Natural killer cell (primary cell): ENCODE data around the gene PKP3. TPM values are rescaled to one million over a fixed set of nuclear protein-coding genes. Genes with fewer than 3 reads are reported as not detected.

Source experiments
- ATAC-seq, 3 donors: fragments of 150-1000 bp in 2 of 3; fragments of 200-7000 bp in 1 of 3; cut with Tn5 transposase; 1 replicate in 1 of 3; 2 replicates in 2 of 3; pipeline ENCODE4 v1.10.0; 2021; ENCODE audit warnings: mild to moderate bottlenecking in 2 of 3, moderate library complexity in 2 of 3
- DNase-seq, 2 donors: peaks; one replicate each; pipeline versions ENCODE4 v3.0.0 to v3.0.0-alpha.2; 2013 to 2021; ENCODE audit warnings: mixed read lengths in 1 of 2
- H3K27ac ChIP-seq: one replicate; pipeline ENCODE4 v1.5.1; 2013; ENCODE audit warnings: mild to moderate bottlenecking, low read length
- H3K27me3 ChIP-seq: one replicate; pipeline ENCODE4 v1.6.1; 2013; ENCODE audit warnings: low read length; ENCODE audit not compliant: control insufficient read depth, insufficient read depth
- H3K36me3 ChIP-seq: one replicate; pipeline ENCODE4 v1.6.1; 2013; ENCODE audit warnings: low read length; ENCODE audit not compliant: control insufficient read depth, insufficient read depth
- H3K4me1 ChIP-seq: one replicate; pipeline ENCODE4 v1.6.1; 2013; ENCODE audit warnings: low read length; ENCODE audit not compliant: control insufficient read depth, insufficient read depth
- H3K4me3 ChIP-seq: one replicate; pipeline ENCODE4 v1.5.1; 2013; ENCODE audit warnings: low read length
- H3K9me3 ChIP-seq: one replicate; pipeline ENCODE4 v1.6.1; 2013; ENCODE audit warnings: low read length; ENCODE audit not compliant: control insufficient read depth, insufficient read depth
- H3K27ac Mint-ChIP-seq, 2 donors: one replicate each; pipeline ENCODE4 v1.8.0; 2022; ENCODE audit warnings: mild to moderate bottlenecking in 2 of 2, mixed read lengths in 2 of 2, moderate library complexity in 1 of 2
- H3K27me3 Mint-ChIP-seq, 2 donors: one replicate each; pipeline ENCODE4 v1.8.0; 2022; ENCODE audit warnings: low read depth in 2 of 2, mixed read lengths in 2 of 2
- H3K36me3 Mint-ChIP-seq: one replicate; pipeline ENCODE4 v1.8.0; 2022; ENCODE audit warnings: mixed read lengths
- H3K4me1 Mint-ChIP-seq, 2 donors: one replicate each; pipeline ENCODE4 v1.8.0; 2022; ENCODE audit warnings: mixed read lengths in 2 of 2
- H3K4me3 Mint-ChIP-seq: one replicate; pipeline ENCODE4 v1.8.0; 2022; ENCODE audit warnings: mild to moderate bottlenecking, moderate library complexity, mixed read lengths
- H3K9me3 Mint-ChIP-seq, 2 donors: one replicate each; pipeline ENCODE4 v1.8.0; 2022; ENCODE audit warnings: mixed read lengths in 2 of 2
- WGBS: methylation state at CpG from one replicate; pipeline ENCODE4 v1.1.7; 2013; ENCODE audit warnings: missing lambda C conversion rate; ENCODE audit not compliant: insufficient coverage; 5-methylcytosine and 5-hydroxymethylcytosine counted together
- intact Hi-C: fragments of 100-400 bp; cut with micrococcal nuclease; formaldehyde crosslinking; loops from one replicate; pipeline ENCODE4 v1.14.2; 2022
- total RNA-seq, 4 donors: library from RNA; stranded (reverse); fragments of 120-200 nt in 1 of 4; gene quantifications; one replicate each; pipeline versions ENCODE4 v1.2.3 to v1.2.4, GENCODE V29; 2013 to 2022
- TF ChIP-seq, protein P1 (sequence below): fragments of 200-600 bp; IDR thresholded peaks from one replicate; pipeline ENCODE4 v1.8.0; 2022; ENCODE audit warnings: antibody characterized with exemption

The PKP3 gene
- total RNA-seq, 3 donors from 2014 or later (not counting 1 experiment from before 2014, with no cell fraction given) = 0.29 to 0.56 TPM; not detected in 1

DNA sequence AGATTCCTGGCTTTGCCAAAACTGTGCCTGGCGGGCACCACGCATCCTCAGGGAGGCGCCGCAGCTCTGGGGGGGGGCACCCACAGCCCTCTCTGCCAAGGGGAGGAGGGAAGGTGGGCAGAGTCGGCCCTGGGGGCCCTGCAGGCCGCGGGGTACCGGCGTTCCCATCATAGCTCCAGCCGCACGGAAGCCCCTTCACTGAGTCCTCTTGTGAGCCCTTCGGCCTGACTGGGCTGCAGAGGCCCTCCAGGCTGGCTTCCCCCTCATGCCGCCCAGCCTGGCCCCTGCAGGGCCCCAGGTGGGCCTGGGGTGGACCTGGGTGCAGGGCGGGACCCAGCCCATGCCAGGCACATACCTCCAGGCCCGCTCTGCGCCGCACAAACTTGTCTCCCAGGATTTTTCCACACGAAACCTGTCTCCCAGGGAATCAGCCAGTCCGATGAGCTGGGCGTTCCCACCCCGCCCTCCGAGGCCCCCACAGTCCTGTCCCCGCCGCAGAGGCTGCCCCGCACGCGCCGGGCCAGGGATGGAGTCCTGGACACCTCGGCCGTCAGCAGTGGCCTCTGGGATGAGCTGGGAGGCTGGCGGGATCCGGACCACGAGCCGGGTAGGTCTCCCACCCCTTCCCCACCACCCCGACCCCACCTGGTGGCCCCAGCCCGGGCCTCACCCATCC is 1.8 kb upstream of the PKP3 start:
- no peaks in the 10 kb centered on the region for H3K27me3 ChIP-seq
- no peaks in the 10 kb centered on the region for H3K36me3 Mint-ChIP-seq
- H3K9me3 ChIP-seq = no peaks in the 10 kb centered on the region
- peaks cover 0 to 3% of the 10 kb centered on the region in 2 donors for H3K27me3 Mint-ChIP-seq
- H3K4me1 ChIP-seq = peaks cover 25% of the 10 kb centered on the region
- TF ChIP-seq, protein P1, sequence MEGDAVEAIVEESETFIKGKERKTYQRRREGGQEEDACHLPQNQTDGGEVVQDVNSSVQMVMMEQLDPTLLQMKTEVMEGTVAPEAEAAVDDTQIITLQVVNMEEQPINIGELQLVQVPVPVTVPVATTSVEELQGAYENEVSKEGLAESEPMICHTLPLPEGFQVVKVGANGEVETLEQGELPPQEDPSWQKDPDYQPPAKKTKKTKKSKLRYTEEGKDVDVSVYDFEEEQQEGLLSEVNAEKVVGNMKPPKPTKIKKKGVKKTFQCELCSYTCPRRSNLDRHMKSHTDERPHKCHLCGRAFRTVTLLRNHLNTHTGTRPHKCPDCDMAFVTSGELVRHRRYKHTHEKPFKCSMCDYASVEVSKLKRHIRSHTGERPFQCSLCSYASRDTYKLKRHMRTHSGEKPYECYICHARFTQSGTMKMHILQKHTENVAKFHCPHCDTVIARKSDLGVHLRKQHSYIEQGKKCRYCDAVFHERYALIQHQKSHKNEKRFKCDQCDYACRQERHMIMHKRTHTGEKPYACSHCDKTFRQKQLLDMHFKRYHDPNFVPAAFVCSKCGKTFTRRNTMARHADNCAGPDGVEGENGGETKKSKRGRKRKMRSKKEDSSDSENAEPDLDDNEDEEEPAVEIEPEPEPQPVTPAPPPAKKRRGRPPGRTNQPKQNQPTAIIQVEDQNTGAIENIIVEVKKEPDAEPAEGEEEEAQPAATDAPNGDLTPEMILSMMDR = no peak
- H3K4me1 Mint-ChIP-seq = peaks cover 12 to 29% of the 10 kb centered on the region in 2 donors
- no peak overlapping the region for H3K27ac ChIP-seq
- H3K4me3 Mint-ChIP-seq = no peak overlapping the region
- H3K9me3 Mint-ChIP-seq = no peaks in the 10 kb centered on the region
- H3K4me3 ChIP-seq = no peak overlapping the region
- no peaks in the 10 kb centered on the region for H3K36me3 ChIP-seq
- ATAC-seq (no peak), DNase-seq (no peak)
- intact Hi-C loops = no loop called here
- H3K27ac Mint-ChIP-seq = no peak overlapping the region
- WGBS = 95% methylated on average over 36 of the region's 36 CpGs

DNA sequence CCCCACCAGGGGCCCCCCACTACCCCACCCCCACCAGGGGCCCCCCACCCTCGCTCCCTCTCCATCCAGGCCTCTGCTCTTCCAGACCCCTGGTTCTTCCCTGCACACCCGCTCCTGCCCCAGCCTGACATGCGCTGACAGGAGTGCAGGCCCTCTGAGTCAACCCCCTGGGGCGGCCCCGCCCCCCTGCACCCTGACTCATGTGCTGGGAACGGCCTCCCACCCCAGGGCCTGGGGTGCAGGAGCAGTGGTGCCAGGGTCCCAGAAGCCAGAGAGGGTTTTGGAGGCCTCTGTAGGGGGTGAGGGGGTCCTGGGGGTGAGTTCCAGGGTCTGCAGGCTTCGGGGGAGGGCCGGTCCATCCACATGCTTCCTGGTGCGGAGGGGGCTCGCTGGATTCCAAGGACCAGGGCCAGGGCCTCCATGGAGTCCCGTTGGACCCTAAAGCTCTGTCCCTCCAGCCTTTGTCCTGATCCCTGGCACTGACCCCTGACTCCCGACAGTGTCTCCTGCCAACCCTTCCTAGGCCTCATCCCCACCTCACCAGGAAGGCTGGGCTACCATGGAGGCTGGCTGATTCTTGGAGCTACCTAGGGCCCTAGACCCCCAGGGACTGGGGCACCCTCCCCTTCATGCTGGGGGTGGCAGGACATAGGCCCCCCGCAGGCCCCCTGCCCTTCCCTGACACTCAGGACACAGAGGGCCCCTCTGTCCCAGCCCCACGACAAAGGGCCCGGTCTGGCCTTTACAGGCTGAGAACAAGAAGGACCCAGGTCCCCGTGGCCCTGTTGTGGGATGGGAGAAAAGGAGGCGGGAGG is 583 bp upstream of the PKP3 start:
- TF ChIP-seq, protein P1 = no peak
- Mint-ChIP-seq H3K36me3 (no peaks in the 10 kb centered on the region), H3K9me3 (no peaks in the 10 kb centered on the region), H3K27me3 (peaks cover 0 to under 1% of the 10 kb centered on the region in 2 donors), H3K27ac (no peak overlapping the region), H3K4me1 (peaks cover under 1 to 23% of the 10 kb centered on the region in 2 donors), H3K4me3 (no peak overlapping the region)
- Histone ChIP-seq H3K9me3 (no peaks in the 10 kb centered on the region), H3K36me3 (no peaks in the 10 kb centered on the region), H3K27me3 (no peaks in the 10 kb centered on the region), H3K4me1 (peaks cover 19% of the 10 kb centered on the region), H3K27ac (no peak overlapping the region), H3K4me3 (no peak overlapping the region)
- WGBS = 94% methylated on average over 16 of the region's 17 CpGs
- no peak for ATAC-seq
- no peak for DNase-seq
- intact Hi-C loops = no loop called here

DNA sequence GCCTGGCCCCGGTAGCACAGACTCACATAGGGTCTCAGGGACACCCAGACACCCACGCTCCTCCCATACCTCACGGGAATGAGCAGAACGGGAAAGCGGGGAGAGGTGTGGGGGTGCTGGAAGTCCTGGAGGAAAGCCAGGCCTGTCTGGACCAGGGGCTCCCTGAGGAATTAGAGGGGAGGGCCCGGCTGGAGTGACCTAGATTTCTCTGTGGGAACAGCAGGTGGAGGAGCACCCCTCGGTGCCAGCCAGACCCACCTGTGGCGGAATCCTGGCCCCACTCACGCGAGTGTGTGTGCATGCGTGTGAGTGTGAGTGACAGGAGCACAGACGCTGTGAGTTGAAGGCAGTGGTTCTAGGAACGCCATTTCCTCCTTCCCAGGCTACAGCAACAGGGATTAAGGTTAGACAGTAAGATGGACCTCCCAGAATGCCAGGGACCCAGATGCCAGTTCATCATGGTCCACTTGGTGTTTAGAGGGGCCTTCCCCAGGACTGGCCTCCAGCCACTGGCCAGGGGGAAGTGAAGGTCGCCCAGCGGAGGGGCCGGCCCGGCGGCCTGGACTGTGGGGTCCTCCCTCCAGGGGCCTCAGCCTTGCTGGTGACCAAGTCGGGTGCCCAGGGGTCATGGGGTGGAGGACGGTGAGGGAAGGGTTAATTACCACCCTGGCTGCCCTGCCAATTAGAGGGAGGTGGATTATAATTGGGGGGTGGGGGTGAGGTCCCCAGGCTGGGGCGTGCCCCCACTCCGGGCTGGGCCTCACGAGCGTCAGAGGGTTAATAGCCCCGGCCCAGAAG is 1.0 kb downstream of the PKP3 start:
- intact Hi-C loops = no loop called here
- Mint-ChIP-seq H3K27ac (no peak overlapping the region), H3K27me3 (no peaks in the 10 kb centered on the region), H3K4me3 (peak overlapping the region; percentile 17), H3K36me3 (no peaks in the 10 kb centered on the region), H3K4me1 (peaks cover 0 to 18% of the 10 kb centered on the region in 2 donors), H3K9me3 (no peaks in the 10 kb centered on the region)
- H3K27ac ChIP-seq = no peak overlapping the region
- no peaks in the 10 kb centered on the region for H3K9me3 ChIP-seq
- no peak overlapping the region for H3K4me3 ChIP-seq
- DNase-seq (no peak), ATAC-seq (no peak)
- H3K4me1 ChIP-seq = peaks cover 19% of the 10 kb centered on the region
- H3K36me3 ChIP-seq = no peaks in the 10 kb centered on the region
- TF ChIP-seq, protein P1 = no peak
- no peaks in the 10 kb centered on the region for H3K27me3 ChIP-seq
- whole genome bisulfite sequencing = 87% methylated on average over 24 of the region's 25 CpGs
